Mesendoderm (in vitro differentiated cells): Measurements from ENCODE around the gene TMEM179.

Experiments
- DNase-seq: peaks from one replicate; pipeline ENCODE4 v3.0.0; 2013
- H2AK5ac ChIP-seq: 2 replicates; pipeline ENCODE4 v1.6.1; 2013; ENCODE audit warnings: low read length, inconsistent platforms
- H2BK120ac ChIP-seq: 2 replicates; pipeline ENCODE4 v1.6.1; 2013; ENCODE audit warnings: low read depth, mild to moderate bottlenecking, low read length, moderate library complexity, mixed read lengths
- H2BK15ac ChIP-seq: replicated peaks from 2 replicates; pipeline ENCODE4 v1.6.1; 2013; ENCODE audit warnings: low read depth, mild to moderate bottlenecking, moderate library complexity
- H2BK5ac ChIP-seq: 2 replicates; pipeline ENCODE4 v1.6.1; 2013; ENCODE audit warnings: low read length, inconsistent platforms
- H3K18ac ChIP-seq: 2 replicates; pipeline ENCODE4 v1.6.1; 2013; ENCODE audit warnings: mild to moderate bottlenecking, low read length, mixed read lengths
- H3K23ac ChIP-seq: one replicate; pipeline ENCODE4 v1.6.1; 2013; ENCODE audit warnings: low read length
- H3K27ac ChIP-seq: 2 replicates; pipeline ENCODE4 v1.5.1; 2013; ENCODE audit warnings: low read depth, mild to moderate bottlenecking, inconsistent platforms, low read length, moderate library complexity
- H3K27me3 ChIP-seq: 2 replicates; pipeline ENCODE4 v1.6.1; 2013; ENCODE audit warnings: low read length, control low read depth, mild to moderate bottlenecking, inconsistent platforms; ENCODE audit not compliant: insufficient read depth, poor library complexity
- H3K36me3 ChIP-seq: 2 replicates; pipeline ENCODE4 v1.6.1; 2013; ENCODE audit warnings: low read length, inconsistent platforms; ENCODE audit not compliant: control insufficient read depth, insufficient read depth
- H3K4ac ChIP-seq: one replicate; pipeline ENCODE4 v1.6.1; 2013; ENCODE audit warnings: low read depth, mild to moderate bottlenecking, low read length, moderate library complexity
- H3K4me1 ChIP-seq: 2 replicates; pipeline ENCODE4 v1.6.1; 2013; ENCODE audit warnings: low read depth, low read length, inconsistent platforms; ENCODE audit not compliant: control insufficient read depth
- H3K4me2 ChIP-seq: 2 replicates; pipeline ENCODE4 v1.6.1; 2013; ENCODE audit warnings: low read length
- H3K4me3 ChIP-seq: 2 replicates; pipeline ENCODE4 v1.5.1; 2013; ENCODE audit warnings: mild to moderate bottlenecking, low read length
- H3K56ac ChIP-seq: one replicate; pipeline ENCODE4 v1.6.1; 2013; ENCODE audit warnings: low read length
- H3K79me1 ChIP-seq: 2 replicates; pipeline ENCODE4 v1.6.1; 2013; ENCODE audit warnings: low read length, inconsistent platforms
- H3K79me2 ChIP-seq: 2 replicates; pipeline ENCODE4 v1.6.1; 2013; ENCODE audit warnings: mild to moderate bottlenecking, low read length; ENCODE audit not compliant: control insufficient read depth, insufficient read depth
- H3K9ac ChIP-seq: 2 replicates; pipeline ENCODE4 v1.6.1; 2013; ENCODE audit warnings: low read length, inconsistent platforms
- H4K5ac ChIP-seq: one replicate; pipeline ENCODE4 v1.6.1; 2013; ENCODE audit warnings: low read length
- H4K8ac ChIP-seq: one replicate; pipeline ENCODE4 v1.6.1; 2013; ENCODE audit warnings: low read depth, mild to moderate bottlenecking, control low read depth, low read length, moderate library complexity
- WGBS: extraction: QIAGEN DNeasy Blood & Tissue Kit; methylation state at CpG from one replicate; pipeline ENCODE4 v1.1.7; 2013; ENCODE audit warnings: low lambda C conversion rate, missing lambda C conversion rate; ENCODE audit not compliant: insufficient coverage; ENCODE audit errors: extremely low coverage; 5-methylcytosine and 5-hydroxymethylcytosine counted together

Gene TMEM179

GRCh38 chr14:104585966-104586697 is 18.4 kb downstream of the TMEM179 start:
- Histone ChIP-seq H3K56ac (no peak overlapping the region), H3K23ac (no peak overlapping the region), H3K4ac (no peak overlapping the region), H4K5ac (no peak overlapping the region), H3K9ac (no peak overlapping the region), H3K4me3 (no peak overlapping the region), H4K8ac (no peak overlapping the region), H2BK5ac (no peak overlapping the region), H3K18ac (no peak overlapping the region), H3K4me2 (no peak overlapping the region), H3K27ac (no peak overlapping the region), H3K36me3 (no peaks in the 10 kb centered on the region), H3K79me2 (no peaks in the 10 kb centered on the region), H3K27me3 (no peaks in the 10 kb centered on the region), H2BK15ac (no peak overlapping the region), H2AK5ac (no peak overlapping the region), H2BK120ac (no peak overlapping the region), H3K79me1 (no peaks in the 10 kb centered on the region), H3K4me1 (no peaks in the 10 kb centered on the region)
- no CpG with 5 or more reads among the region's 24 CpGs for WGBS
- DNase-seq, result no peak

- no peak for DNase-seq
- Histone ChIP-seq H3K27me3 (no peaks in the 10 kb centered on the region), H3K18ac (no peak overlapping the region), H3K27ac (no peak overlapping the region), H3K4me1 (no peaks in the 10 kb centered on the region), H3K4me2 (no peak overlapping the region), H3K79me1 (no peaks in the 10 kb centered on the region), H3K4me3 (no peak overlapping the region), H3K9ac (no peak overlapping the region), H4K5ac (no peak overlapping the region), H2BK120ac (no peak overlapping the region), H3K56ac (no peak overlapping the region), H2BK5ac (no peak overlapping the region), H3K79me2 (no peaks in the 10 kb centered on the region), H3K4ac (no peak overlapping the region), H3K23ac (no peak overlapping the region), H2AK5ac (no peak overlapping the region), H4K8ac (no peak overlapping the region), H3K36me3 (no peaks in the 10 kb centered on the region), H2BK15ac (no peak overlapping the region)
- no CpG with 5 or more reads among the region's 10 CpGs for WGBS
Observed at GRCh38 chr14:104584557-104584956, 20.0 kb downstream of the TMEM179 start.

- Histone ChIP-seq H3K79me2 (no peaks in the 10 kb centered on the region), H3K36me3 (no peaks in the 10 kb centered on the region), H2BK120ac (no peak overlapping the region), H3K79me1 (no peaks in the 10 kb centered on the region), H3K4ac (no peak overlapping the region), H3K9ac (no peak overlapping the region), H3K56ac (no peak overlapping the region), H3K27ac (no peak overlapping the region), H3K4me3 (no peak overlapping the region), H4K5ac (no peak overlapping the region), H2BK15ac (no peak overlapping the region), H3K18ac (no peak overlapping the region), H2AK5ac (no peak overlapping the region), H3K4me1 (no peaks in the 10 kb centered on the region), H2BK5ac (no peak overlapping the region), H3K23ac (no peak overlapping the region), H3K4me2 (no peak overlapping the region), H4K8ac (no peak overlapping the region), H3K27me3 (no peaks in the 10 kb centered on the region)
- no peak for DNase-seq
- no CpG with 5 or more reads among the region's 27 CpGs for WGBS
Observed at GRCh38 chr14:104583424-104584306, 20.9 kb downstream of the TMEM179 start.

- no peak overlapping the region for H3K4ac ChIP-seq
- no peak overlapping the region for H3K56ac ChIP-seq
- no peak overlapping the region for H4K5ac ChIP-seq
- H3K36me3 ChIP-seq, result no peaks in the 10 kb centered on the region
- H3K4me3 ChIP-seq, result no peak overlapping the region
- no peak overlapping the region for H3K27ac ChIP-seq
- H2BK15ac ChIP-seq, result no peak overlapping the region
- no peaks in the 10 kb centered on the region for H3K27me3 ChIP-seq
- no peak overlapping the region for H3K23ac ChIP-seq
- WGBS, result no CpG with 5 or more reads among the region's 12 CpGs
- H2BK5ac ChIP-seq, result no peak overlapping the region
- H3K79me1 ChIP-seq, result no peaks in the 10 kb centered on the region
- no peaks in the 10 kb centered on the region for H3K4me1 ChIP-seq
- H2AK5ac ChIP-seq, result no peak overlapping the region
- no peak overlapping the region for H3K18ac ChIP-seq
- no peaks in the 10 kb centered on the region for H3K79me2 ChIP-seq
- no peak overlapping the region for H3K4me2 ChIP-seq
- H4K8ac ChIP-seq, result no peak overlapping the region
- no peak overlapping the region for H3K9ac ChIP-seq
- no peak overlapping the region for H2BK120ac ChIP-seq
- DNase-seq, result no peak
Observed at GRCh38 chr14:104582662-104583061, 21.9 kb downstream of the TMEM179 start.

- no peaks in the 10 kb centered on the region for H3K79me1 ChIP-seq
- H4K8ac ChIP-seq, result no peak overlapping the region
- H2BK120ac ChIP-seq, result no peak overlapping the region
- no peak overlapping the region for H3K18ac ChIP-seq
- no peak overlapping the region for H2AK5ac ChIP-seq
- H3K9ac ChIP-seq, result no peak overlapping the region
- H2BK15ac ChIP-seq, result no peak overlapping the region
- no peaks in the 10 kb centered on the region for H3K27me3 ChIP-seq
- H3K23ac ChIP-seq, result no peak overlapping the region
- H3K56ac ChIP-seq, result no peak overlapping the region
- H3K4me3 ChIP-seq, result no peak overlapping the region
- no peak overlapping the region for H2BK5ac ChIP-seq
- no peak overlapping the region for H3K4ac ChIP-seq
- no peaks in the 10 kb centered on the region for H3K4me1 ChIP-seq
- H3K4me2 ChIP-seq, result no peak overlapping the region
- no peak for DNase-seq
- no peaks in the 10 kb centered on the region for H3K36me3 ChIP-seq
- no peaks in the 10 kb centered on the region for H3K79me2 ChIP-seq
- no CpG with 5 or more reads among the region's 20 CpGs for WGBS
- H3K27ac ChIP-seq, result no peak overlapping the region
- H4K5ac ChIP-seq, result no peak overlapping the region
Observed at GRCh38 chr14:104582005-104582404, 22.6 kb downstream of the TMEM179 start.
